ENCODE measurements around the gene MYO9B.
A peak's percentile ranks its signal among the peaks of the same experiment; 100 is the strongest.

MYO9B gene

GRCh38 chr19:17246681-17247425, 171.3 kb downstream of the MYO9B start:
- peak; percentile 41 for DNase-seq

GRCh38 chr19:17248011-17248776, 172.6 kb downstream of the MYO9B start:
- DNase-seq: peak; percentile 87

DNA sequence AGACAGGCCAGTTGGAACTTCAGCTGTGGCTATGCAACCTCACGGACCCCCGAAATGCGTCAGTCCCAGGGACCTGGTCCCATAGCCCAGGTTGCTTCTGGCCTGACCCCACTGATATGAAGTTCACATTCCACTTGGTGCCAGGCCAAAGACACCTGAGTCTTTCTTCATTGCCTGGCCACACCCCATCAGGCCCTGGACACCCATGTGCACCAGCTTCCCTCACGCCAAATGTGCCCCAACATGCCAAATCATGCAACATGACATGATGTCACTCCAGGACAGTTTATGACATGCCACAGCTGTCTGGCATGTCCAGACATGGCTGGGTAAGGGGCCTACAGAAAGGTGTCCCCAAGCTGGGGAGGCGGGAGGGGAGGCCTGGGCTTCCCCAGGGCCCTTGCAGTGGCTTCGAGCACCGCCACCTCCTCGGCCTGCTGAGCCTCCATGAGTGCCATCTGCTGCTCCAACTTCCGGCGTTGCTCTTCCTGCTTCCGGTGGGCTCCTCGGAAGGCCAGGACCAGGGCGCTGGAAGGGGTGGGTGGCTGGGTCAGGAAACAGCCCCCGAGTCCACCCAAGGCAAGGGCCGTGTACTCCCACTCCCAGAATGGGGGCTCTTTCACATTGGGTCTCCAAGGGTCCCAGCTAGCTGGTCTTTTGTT, 174.4 kb downstream of the MYO9B start:
- no peak for DNase-seq

DNA sequence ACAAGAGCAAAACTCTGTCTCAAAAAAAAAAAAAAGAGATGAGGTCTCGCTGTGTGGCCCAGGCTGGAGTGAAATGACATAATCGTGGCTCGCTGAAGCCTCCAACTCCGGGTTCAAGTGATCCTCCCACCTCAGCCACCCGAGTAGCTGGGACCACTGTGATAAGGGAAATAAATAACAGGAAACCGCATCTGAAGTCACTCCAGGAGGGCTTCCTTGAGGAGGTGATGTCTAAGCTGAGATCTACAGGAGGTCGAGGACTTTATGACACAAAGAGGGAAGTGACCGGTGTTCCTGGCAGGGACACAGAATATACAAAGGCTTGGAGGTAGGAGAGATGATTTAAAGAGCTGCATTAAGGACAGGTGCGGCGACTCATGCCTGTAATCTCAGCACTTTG, 179.1 kb downstream of the MYO9B start:
- DNase-seq: no peak

DNA sequence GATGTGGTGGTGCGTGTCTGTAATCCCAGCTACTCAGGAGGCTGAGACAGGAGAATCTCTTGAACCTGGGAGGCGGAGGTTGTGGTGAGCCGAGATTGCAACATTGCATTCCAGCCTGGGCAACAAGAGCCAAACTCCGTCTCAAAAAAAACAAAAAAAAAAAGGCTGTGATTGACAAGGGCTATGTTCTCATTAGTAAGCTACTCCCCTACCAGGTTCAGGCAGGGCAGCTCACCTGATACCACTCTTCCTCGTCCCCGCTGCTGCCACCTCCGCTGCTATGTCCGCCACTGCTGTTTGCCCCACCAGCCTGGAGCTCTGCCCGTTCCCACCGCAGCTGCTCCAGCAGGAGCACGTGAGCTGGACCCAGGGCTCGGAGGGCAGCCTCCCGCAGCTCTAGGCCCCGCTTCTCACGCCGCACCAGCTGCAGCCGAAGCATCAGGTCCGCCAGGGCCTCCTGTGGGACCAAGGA, 179.6 kb downstream of the MYO9B start:
- DNase-seq: peak; percentile 43

- DNase-seq: no peak
These were observed 180.6 kb downstream of the MYO9B start for GRCh38 chr19:17256130-17256529.

DNA sequence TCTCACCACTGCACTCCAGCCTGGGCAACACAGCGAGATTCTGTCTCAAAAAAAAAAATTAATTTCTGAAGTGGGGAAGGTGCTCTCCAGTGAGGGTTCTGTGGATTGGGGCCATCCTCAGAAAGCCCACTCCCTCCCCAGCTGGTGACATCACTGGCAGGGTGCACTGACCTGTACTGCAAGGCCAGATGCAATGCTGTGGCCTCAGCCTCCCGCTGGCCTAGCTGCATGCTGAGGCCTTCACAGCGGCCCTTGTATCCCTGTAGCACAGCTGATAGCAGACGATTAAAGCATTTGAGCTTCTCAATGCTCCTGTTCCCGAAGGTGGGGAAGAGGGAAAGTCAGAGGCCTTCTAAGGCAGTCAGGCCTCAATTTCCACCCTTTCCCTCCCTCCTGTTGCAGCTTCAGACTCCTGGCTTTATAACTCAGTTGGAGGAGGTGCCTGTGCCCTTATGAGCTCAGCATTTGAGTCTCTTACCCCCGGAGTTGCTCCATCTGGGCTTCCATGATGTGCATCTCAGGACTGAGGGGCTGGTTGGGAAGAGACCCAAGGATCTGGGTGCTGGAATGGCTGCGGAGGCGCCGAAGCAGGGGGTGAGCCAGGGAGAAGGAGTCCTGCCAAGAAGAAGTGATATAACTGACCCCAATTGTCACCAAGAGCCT, 183.7 kb downstream of the MYO9B start:
- no peak for DNase-seq

- DNase-seq: no peak
These were observed 184.4 kb downstream of the MYO9B start for GRCh38 chr19:17259934-17260333.

DNA sequence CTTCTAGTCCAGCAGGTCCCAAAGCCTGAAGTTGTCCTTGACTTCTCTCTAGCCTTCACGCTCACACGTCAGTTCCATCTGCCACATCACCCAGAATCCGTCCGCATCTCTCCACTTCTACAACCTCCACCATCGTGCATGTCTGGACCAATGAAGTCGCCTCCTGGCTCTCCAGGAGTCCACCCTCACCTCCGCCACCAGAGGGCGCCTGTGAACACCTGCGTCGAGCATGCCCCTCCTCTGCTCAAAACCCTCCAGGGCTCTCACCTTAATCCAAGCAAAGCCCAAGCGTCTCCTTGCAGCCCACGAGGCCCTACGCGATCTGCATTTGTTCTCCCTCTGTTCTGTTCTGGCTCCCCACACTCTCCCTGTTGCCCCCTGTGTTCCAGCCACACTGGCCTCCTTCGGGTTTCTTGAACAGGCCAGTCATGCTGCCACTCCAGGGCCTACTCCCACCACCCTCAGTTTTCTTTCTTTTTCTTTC, 185.3 kb downstream of the MYO9B start:
- peak; percentile 78 for DNase-seq

DNA sequence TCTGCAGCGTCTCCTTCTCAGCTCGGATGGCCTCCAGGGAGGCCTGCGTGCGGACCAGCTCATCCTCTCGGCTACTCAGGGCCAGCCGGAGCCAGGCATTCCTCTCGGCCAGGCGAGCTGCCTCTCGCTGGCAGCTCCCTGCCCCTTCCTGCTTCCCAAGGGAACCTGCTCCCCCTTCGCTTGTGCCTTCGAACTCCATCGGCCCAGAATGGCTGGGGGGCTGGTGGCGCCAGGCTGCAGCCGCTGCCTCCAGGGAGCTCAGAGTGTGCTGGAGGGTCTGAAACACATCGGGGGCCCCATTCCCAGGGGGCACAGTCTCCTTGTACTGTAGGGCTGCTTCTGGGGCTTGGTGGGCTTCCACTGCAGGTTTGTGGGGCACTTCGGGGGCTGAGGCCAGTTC, 187.0 kb downstream of the MYO9B start:
- no peak for DNase-seq

Data from NCI-H510A treated with DMSO at 0.1 percent for 48 hours (cell line).